Mammary epithelial cell (primary cell): Measurements from ENCODE around the gene MEGF10.

Experiments used
- EZH2 ChIP-seq: IDR thresholded peaks from 2 replicates; pipeline ENCODE4 v1.6.1; 2012; ENCODE audit warnings: low read length, inconsistent platforms, borderline replicate concordance
- TF ChIP-seq, protein P1 (sequence below), 2 donors: IDR thresholded peaks in 1 of 2; conservative IDR thresholded peaks in 1 of 2; 2 replicates each; pipeline ENCODE4 v1.5.1; 2011 to 2012; ENCODE audit warnings: inconsistent platforms in 2 of 2, low read length in 2 of 2, mild to moderate bottlenecking in 2 of 2, control low read depth in 1 of 2, low read depth in 1 of 2; ENCODE audit not compliant: insufficient read depth in 1 of 2; ENCODE audit errors: extremely low read depth in 1 of 2

DNA sequence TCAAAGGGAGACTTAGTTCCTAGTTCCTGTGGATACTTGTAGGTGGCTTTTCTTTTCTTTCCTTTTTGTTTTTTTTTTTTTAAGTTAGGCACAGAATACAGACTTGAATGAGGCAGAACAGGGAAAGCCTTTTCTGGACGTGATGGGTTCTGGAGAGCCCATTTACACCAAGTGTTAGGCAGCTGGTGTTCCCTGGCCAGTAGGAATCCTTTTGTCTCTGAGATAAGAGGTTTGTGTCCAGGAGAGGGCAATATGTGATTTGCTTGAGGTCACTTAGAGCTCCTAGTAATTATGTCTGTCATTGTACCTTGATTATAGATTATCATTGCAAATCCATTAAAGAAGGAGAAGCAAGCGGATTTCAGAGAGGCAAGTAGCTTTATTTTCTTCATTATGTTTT, 9.1 kb downstream of the MEGF10 start:
- TF ChIP-seq, protein P1, sequence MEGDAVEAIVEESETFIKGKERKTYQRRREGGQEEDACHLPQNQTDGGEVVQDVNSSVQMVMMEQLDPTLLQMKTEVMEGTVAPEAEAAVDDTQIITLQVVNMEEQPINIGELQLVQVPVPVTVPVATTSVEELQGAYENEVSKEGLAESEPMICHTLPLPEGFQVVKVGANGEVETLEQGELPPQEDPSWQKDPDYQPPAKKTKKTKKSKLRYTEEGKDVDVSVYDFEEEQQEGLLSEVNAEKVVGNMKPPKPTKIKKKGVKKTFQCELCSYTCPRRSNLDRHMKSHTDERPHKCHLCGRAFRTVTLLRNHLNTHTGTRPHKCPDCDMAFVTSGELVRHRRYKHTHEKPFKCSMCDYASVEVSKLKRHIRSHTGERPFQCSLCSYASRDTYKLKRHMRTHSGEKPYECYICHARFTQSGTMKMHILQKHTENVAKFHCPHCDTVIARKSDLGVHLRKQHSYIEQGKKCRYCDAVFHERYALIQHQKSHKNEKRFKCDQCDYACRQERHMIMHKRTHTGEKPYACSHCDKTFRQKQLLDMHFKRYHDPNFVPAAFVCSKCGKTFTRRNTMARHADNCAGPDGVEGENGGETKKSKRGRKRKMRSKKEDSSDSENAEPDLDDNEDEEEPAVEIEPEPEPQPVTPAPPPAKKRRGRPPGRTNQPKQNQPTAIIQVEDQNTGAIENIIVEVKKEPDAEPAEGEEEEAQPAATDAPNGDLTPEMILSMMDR (conservative IDR thresholded peaks at IDR 0.05 in 1 of 2, IDR thresholded peaks at IDR 0.05 in 1 of 2; ENCODE audit: extremely low read depth in 1 of 2, insufficient read depth in 1 of 2, low read depth in 1 of 2, low read length in 2 of 2), result peak in 1 of 2 donors; percentile 2
- no peak for TF ChIP-seq EZH2
